Measurements from ENCODE around the gene ABHD17A.
A peak's percentile ranks its signal among the peaks of the same experiment; 100 is the strongest.
"Not testable (repeated sequence)": the region's sequence is repeated elsewhere in the genome, so short reads cannot be mapped to it uniquely, and the experiment has no call there.

The ABHD17A gene

GRCh38 chr19:1875646-1876495 is 9.4 kb downstream of the ABHD17A start:
- H3K4me3 ChIP-seq (ENCODE audit: control insufficient read depth, low read depth, low read length), result peak overlapping the region; percentile 98
- TF ChIP-seq CTCF (IDR thresholded peaks at IDR 0.05; ENCODE audit: control insufficient read depth, insufficient read depth, low read depth, low read length, missing control alignments), result no peak
- DNase-seq (ENCODE audit: low read depth), result no peak

- peak overlapping the region; percentile 98 for H3K4me3 ChIP-seq (ENCODE audit: control insufficient read depth, low read depth, low read length)
- not testable (repeated sequence) for DNase-seq (ENCODE audit: low read depth)
Observed at GRCh38 chr19:1875265-1875645, 10.0 kb downstream of the ABHD17A start.

- DNase-seq (ENCODE audit: low read depth), result no peak
- TF ChIP-seq CTCF (IDR thresholded peaks at IDR 0.05; ENCODE audit: control insufficient read depth, insufficient read depth, low read depth, low read length, missing control alignments), result no peak
- peak overlapping the region; percentile 98 for H3K4me3 ChIP-seq (ENCODE audit: control insufficient read depth, low read depth, low read length)
Observed at GRCh38 chr19:1874554-1875185, 10.6 kb downstream of the ABHD17A start.

- no peak for DNase-seq (ENCODE audit: low read depth)
- no peak for TF ChIP-seq CTCF (IDR thresholded peaks at IDR 0.05; ENCODE audit: control insufficient read depth, insufficient read depth, low read depth, low read length, missing control alignments)
Observed at GRCh38 chr19:1873524-1874473, 11.5 kb downstream of the ABHD17A start.

GRCh38 chr19:1872807-1873523 is 12.3 kb downstream of the ABHD17A start:
- no peak for TF ChIP-seq CTCF (IDR thresholded peaks at IDR 0.05; ENCODE audit: control insufficient read depth, insufficient read depth, low read depth, low read length, missing control alignments)
- DNase-seq (ENCODE audit: low read depth), result no peak
- H3K4me3 ChIP-seq (ENCODE audit: control insufficient read depth, low read depth, low read length), result no peak overlapping the region

More at GRCh38 chr19:1873524-1874473, 11.5 kb downstream of the ABHD17A start:
- no peak overlapping the region for H3K4me3 ChIP-seq (ENCODE audit: control insufficient read depth, low read depth, low read length)

GRCh38 chr19:1871630-1872029 is 13.7 kb downstream of the ABHD17A start:
- TF ChIP-seq CTCF (IDR thresholded peaks at IDR 0.05; ENCODE audit: control insufficient read depth, insufficient read depth, low read depth, low read length, missing control alignments), result no peak
- H3K4me3 ChIP-seq (ENCODE audit: control insufficient read depth, low read depth, low read length), result no peak overlapping the region
- no peak for DNase-seq (ENCODE audit: low read depth)
